A673 (cell line): ENCODE results near the gene SPAG8. TPM values are rescaled to one million over a fixed set of nuclear protein-coding genes. Genes with fewer than 3 reads are reported as not detected.
A peak's percentile ranks its signal among the peaks of the same experiment; 100 is the strongest.

Experiments used
- BruUV-seq: library from RNA; stranded (reverse); fragments of 400-500 nt; replicated peaks from 2 replicates; lab custom pipeline; 2021; lab: Mats Ljungman, UMichigan
- CTCF ChIA-PET: fragments of 300-600 bp; sonication (Branson Sonifier 250); formaldehyde crosslinking; loops from one replicate; lab custom pipeline; 2022; ENCODE audit warnings: antibody characterized with exemption; lab: Charles Lee
- POLR2A ChIA-PET: fragments of 300-600 bp; sonication (Branson Sonifier 250); formaldehyde crosslinking; loops from one replicate; lab custom pipeline; 2022; ENCODE audit warnings: antibody characterized with exemption; ENCODE audit not compliant: low non-redundant PET; lab: Charles Lee
- DNase-seq: peaks from one replicate; pipeline ENCODE4 v3.0.0-alpha.2; 2015; ENCODE audit warnings: low spot score
- H3K27ac ChIP-seq: fragments of 200-600 bp; sonication (generic); 2 replicates; pipeline ENCODE4 v1.5.1; 2016; ENCODE audit warnings: mixed run types, low read depth, mild to moderate bottlenecking, mixed read lengths, antibody characterized with exemption, low read length; ENCODE audit not compliant: poor library complexity, severe bottlenecking
- H3K27me3 ChIP-seq: fragments of 200-600 bp; sonication (generic); replicated peaks from 2 replicates; pipeline ENCODE4 v1.6.1; 2017; ENCODE audit warnings: mixed run types, low read depth, mild to moderate bottlenecking, mixed read lengths, antibody characterized with exemption, low read length; ENCODE audit not compliant: insufficient read depth, poor library complexity
- H3K36me3 ChIP-seq: fragments of 200-600 bp; sonication (generic); 2 replicates; pipeline ENCODE4 v1.6.1; 2016; ENCODE audit warnings: mixed run types, mild to moderate bottlenecking, mixed read lengths, antibody characterized with exemption, low read length; ENCODE audit not compliant: insufficient read depth, poor library complexity, severe bottlenecking
- H3K4me1 ChIP-seq: fragments of 200-600 bp; sonication (generic); 2 replicates; pipeline ENCODE4 v1.6.1; 2017; ENCODE audit warnings: mixed run types, mild to moderate bottlenecking, mixed read lengths, antibody characterized with exemption, low read length; ENCODE audit not compliant: insufficient read depth, poor library complexity, severe bottlenecking
- H3K4me3 ChIP-seq: fragments of 200-600 bp; sonication (generic); 2 replicates; pipeline ENCODE4 v1.5.1; 2016; ENCODE audit warnings: low read depth, mixed run types, mild to moderate bottlenecking, mixed read lengths, low read length; ENCODE audit not compliant: poor library complexity, severe bottlenecking
- H3K9me3 ChIP-seq: fragments of 200-600 bp; sonication (generic); 2 replicates; pipeline ENCODE4 v1.6.1; 2016; ENCODE audit warnings: mixed run types, low read depth, mild to moderate bottlenecking, mixed read lengths, antibody characterized with exemption, low read length; ENCODE audit not compliant: poor library complexity, severe bottlenecking
- CTCF ChIP-seq: fragments of 300-800, 200-600 bp; sonication (generic); conservative IDR thresholded peaks from 2 replicates; pipeline ENCODE4 v1.5.1; 2017; ENCODE audit warnings: low read depth, mild to moderate bottlenecking, antibody characterized with exemption, low read length, moderate library complexity, mixed read lengths
- EZH2 ChIP-seq: fragments of 200-600 bp; sonication (generic); IDR thresholded peaks from 2 replicates; pipeline ENCODE4 v1.6.1; 2017; ENCODE audit warnings: borderline replicate concordance, low read depth, mild to moderate bottlenecking, mixed read lengths, antibody characterized with exemption, low read length; ENCODE audit not compliant: poor library complexity, severe bottlenecking
- intact Hi-C: fragments of 100-400 bp; cut with micrococcal nuclease; formaldehyde crosslinking; loops from one replicate; pipeline ENCODE4 v1.10.0; 2022; ENCODE audit not compliant: unreplicated experiment
- total RNA-seq: library from RNA; stranded (reverse); gene quantifications from 2 replicates; pipeline ENCODE4 v1.2.3, GENCODE V29; 2021

Gene SPAG8
- total RNA-seq, 1 experiment from 2014 or later: 1.4 TPM

- BruUV-seq: no TSS peak
- H3K27me3 ChIP-seq: no peaks in the 10 kb centered on the region
- no peaks in the 10 kb centered on the region for H3K36me3 ChIP-seq
- no peak overlapping the region for H3K27ac ChIP-seq
- intact Hi-C loops: no loop called here
- no peaks in the 10 kb centered on the region for H3K9me3 ChIP-seq
- H3K4me1 ChIP-seq: no peaks in the 10 kb centered on the region
- ChIA-PET CTCF (no interaction called here), POLR2A (no interaction called here)
- TF ChIP-seq CTCF (no peak), EZH2 (no peak)
- H3K4me3 ChIP-seq: no peak overlapping the region
- DNase-seq: no peak
Observed at GRCh38 chr9:35820076-35820475, 8.0 kb upstream of the SPAG8 start.

DNA sequence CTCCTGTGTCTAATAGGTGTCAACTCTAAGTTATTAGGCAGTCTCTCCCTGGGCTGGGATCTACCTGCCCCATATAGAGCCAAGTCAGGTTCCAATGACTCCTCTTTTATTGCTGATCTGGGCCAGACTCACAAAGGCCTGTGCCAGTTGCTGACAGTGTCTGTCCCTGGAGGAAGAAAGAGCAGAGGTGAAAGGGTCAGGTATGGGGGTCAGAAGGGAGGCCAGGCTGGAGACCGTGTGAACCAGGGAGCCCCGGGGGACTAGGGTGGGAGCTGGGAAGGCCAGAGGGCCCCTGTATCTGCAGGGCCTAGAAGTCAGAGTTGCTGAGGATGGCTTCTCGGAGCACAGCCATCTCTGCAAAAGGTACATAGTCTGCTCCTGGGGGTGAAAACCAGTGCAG is 6.3 kb upstream of the SPAG8 start:
- no peak for TF ChIP-seq EZH2
- no peak for TF ChIP-seq CTCF
- Histone ChIP-seq H3K36me3 (no peaks in the 10 kb centered on the region), H3K9me3 (no peaks in the 10 kb centered on the region), H3K27me3 (no peaks in the 10 kb centered on the region), H3K4me1 (peaks cover 10% of the 10 kb centered on the region), H3K4me3 (no peak overlapping the region), H3K27ac (no peak overlapping the region)
- BruUV-seq: no TSS peak
- no peak for DNase-seq
- ChIA-PET POLR2A (no interaction called here), CTCF (no interaction called here)
- intact Hi-C loops: loop anchor here (10.0 kb wide), 2 partner anchors 84 to 214 kb away; partner anchors contain the start of genes CREB3, TESK1 and TLN1

- H3K9me3 ChIP-seq: no peaks in the 10 kb centered on the region
- peak; percentile 38 for DNase-seq
- no peaks in the 10 kb centered on the region for H3K27me3 ChIP-seq
- no peaks in the 10 kb centered on the region for H3K36me3 ChIP-seq
- peak; percentile 25; the same call in 1 of the 2 replicates for TF ChIP-seq CTCF
- TF ChIP-seq EZH2: no peak
- CTCF ChIA-PET: interaction anchor here (1.4 kb wide), 1 partner anchor 26 kb away, joined by 7 read pairs; no protein-coding TSS in a partner anchor
- POLR2A ChIA-PET: no interaction called here
- H3K4me1 ChIP-seq: peaks cover 11% of the 10 kb centered on the region
- BruUV-seq: no TSS peak
- intact Hi-C loops: loop anchor here (10.0 kb wide), 2 partner anchors 82 to 212 kb away; partner anchors contain the start of genes CREB3, TESK1 and TLN1
- H3K27ac ChIP-seq: no peak overlapping the region
- no peak overlapping the region for H3K4me3 ChIP-seq
Observed at GRCh38 chr9:35816708-35817107, 4.6 kb upstream of the SPAG8 start.
